AG08395 (cell line): ENCODE measurements around the gene ANKRD62.
"Not testable (repeated sequence)": the region's sequence is repeated elsewhere in the genome, so short reads cannot be mapped to it uniquely, and the experiment has no call there.

ENCODE experiments used
- DNase-seq: peaks from one replicate; pipeline ENCODE4 v3.0.0; 2012; ENCODE audit warnings: mixed read lengths, low spot score

Gene ANKRD62

DNA sequence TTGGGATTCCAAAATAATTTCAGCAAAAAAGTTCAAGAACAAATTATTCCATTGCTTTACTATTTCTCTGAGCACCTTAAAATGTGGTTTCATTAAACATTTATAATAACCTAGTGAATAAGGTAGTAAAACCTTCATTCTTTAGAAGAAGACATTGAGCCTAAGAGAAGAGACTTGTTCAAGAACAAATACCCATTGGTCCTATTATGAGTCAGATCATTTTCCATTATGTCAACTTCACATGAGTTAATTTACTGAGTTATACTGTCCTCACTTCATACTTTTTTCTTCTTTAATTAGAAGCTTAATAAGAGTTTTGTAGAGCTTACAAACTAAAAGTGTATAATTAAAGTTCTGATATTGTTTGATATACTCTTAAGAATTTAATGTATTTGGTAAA, 5.5 kb downstream of the ANKRD62 start:
- DNase-seq, result no peak

DNA sequence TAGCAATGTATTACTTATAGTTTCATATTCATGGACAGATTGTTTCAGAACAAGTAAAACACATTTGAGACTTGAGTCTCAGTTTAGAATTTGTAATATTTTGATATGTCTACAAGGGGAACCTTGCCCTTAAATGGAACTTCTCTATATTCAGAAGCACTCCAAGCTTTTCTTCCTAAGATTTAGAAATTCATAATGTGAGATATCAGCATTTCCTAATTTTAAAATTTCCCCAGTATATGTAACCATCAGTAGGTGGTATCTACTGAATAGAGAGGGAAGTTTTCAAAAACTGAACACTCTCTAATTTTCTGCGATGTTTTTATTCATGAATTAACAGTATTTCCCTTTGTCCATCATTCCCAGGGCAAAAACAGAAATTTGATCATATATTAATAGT, 7.6 kb downstream of the ANKRD62 start:
- no peak for DNase-seq

DNA sequence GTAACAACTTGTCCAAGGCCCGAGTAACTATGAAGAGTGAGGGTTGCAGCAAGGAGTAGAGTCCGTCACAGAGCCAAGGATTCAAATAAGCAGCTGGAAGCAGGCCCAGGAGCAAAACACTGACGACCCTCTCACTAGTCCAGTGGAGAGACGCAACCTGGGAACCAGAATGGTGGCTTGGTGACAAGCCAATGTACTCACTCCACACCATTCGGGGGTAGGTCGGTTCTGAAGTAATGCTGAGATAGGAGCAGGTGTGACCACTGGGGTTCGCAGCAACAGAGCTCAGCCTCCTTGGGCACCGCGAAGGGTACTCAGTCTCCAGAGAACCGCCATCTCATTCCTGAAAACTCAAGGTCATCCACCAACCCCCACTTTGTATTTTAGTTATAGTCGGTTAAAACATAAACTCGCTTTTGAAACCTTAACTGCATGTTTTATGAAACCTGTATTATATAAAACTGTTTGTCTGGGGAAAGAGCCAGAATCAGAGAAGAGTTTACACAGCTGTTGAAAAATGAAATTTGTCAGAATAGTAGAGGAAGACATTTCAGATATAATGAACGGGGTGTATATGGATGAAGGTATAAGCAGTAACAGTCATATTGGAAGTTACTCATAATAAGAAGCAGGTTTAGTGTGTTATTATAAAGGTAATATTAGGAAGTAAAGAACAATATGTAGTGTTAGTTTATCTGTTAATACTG, 8.6 kb downstream of the ANKRD62 start:
- DNase-seq, result no peak

DNA sequence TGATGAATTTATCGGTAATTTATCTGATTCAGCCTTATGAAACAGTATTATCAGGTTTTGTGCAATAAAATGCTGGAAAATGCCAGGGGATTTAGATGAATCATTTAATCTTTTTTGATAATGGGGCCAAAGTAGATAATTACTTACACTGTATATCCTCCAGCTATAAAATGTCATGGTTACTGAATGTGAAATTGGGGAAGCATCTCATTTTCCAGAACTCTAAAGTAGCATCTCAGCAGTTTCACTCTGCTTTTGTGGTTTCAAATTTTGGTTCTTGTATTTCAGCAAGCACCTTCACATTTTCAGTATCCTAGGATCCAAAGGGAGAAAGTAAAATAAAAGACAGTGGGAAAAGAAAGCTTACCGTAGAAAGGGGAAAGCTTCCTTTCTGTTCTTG, 12.8 kb downstream of the ANKRD62 start:
- no peak for DNase-seq

DNA sequence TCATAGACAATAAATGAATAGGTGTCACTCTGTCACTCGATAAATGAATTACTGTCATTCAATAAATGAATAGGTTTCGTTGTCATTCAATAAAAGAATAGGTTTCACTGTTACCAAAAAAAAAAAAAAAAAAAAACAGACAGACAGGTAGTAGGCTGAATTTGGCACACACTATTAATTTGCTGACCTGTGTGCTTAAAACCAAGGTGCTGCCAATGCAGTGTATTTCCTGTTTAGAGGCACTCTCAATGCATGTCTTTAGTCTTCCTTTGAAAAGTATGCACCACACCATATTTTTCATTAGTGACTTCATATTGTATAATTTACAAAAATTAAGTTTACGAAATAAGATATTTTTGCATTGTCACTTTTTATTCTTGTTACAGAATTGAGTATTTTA, 16.2 kb downstream of the ANKRD62 start:
- DNase-seq, result no peak

DNA sequence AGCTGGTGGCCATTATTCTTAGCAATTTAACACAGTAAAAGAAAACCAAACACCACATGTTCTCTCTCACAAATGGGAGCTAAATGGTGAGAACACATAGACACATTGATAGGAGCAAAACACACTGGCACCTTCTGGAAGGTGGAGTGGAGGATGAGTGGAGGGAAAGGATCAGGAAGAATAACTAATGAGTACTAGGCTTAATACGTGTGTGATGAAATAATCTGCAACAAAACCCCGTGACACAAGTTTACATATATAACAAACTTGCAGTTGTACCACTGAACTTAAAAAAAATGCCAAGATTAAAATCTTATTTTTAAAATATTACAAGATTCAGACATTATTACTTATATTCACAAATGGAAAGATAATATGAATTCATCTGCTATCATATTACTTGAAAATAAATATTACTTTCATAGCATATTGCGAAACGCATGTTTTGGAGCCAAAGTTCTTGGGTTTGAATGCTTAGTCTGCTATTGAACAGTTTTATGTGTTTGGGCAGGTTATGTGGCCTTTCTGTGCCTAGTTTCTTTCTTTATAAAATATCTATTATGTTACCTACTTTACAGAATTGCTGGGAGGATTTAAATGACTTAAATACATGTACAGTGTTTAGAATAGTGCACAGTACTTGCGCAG, 20.5 kb downstream of the ANKRD62 start:
- DNase-seq, result no peak

DNA sequence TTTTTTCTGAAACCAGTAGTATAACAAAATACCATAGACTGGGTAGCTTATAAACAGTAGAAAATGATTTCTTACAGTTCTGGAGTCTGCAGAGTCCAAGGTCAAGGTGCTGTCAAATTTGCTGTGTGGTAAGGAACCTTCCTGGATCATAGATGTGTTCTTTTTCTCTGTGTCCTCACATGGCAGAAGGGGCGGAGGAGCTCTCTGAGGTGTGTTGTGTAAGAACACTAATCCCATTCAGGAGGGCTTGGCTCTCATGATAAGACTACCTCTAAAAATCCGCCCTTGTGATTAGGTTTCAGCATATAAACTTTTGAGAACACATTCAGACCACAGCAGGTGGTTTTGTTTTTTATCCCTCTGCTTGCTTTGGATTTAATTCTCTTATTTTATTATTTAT, 25.7 kb downstream of the ANKRD62 start:
- no peak for DNase-seq

DNA sequence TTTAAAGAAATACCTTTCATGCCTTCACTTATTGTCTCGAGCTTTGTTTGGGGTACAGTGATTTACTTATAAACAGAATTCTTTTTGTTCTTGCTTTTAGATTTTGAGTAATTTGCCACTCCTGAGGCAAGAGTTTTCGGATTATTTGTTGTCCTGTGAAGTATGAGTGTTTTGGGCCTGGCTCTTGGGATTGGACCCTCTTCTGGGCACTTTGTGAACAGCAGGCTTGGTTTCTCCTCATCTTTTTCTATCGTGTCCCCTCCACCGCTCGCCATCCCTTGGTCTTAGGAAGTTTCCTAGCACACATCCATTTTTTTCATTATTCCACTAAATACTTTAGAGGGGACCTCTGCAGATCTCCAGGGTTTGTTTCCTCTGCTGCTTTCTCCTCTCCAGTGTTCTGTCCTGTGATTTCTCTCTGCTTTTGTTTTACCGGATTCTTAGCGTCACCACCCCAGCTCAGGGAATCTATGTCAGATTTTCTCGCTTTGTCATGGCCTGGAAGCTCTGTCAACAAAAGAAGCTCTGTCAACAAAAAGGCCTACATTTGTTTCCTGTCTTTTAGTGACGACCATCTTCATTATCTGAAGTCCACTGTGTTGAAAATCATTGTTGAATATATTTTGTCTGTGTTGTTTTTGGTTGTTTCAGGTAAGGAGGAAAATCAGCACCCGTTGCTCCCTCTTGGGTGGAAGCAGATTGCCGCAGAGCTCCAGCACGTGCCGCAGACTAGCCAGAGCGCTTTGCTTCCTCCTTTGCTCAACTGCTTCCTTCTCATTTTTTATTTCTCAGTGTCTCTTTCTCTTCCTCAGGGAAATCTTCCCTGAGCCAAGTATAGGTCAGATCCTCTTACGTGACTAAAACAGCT, 27.8 kb downstream of the ANKRD62 start:
- no peak for DNase-seq

DNA sequence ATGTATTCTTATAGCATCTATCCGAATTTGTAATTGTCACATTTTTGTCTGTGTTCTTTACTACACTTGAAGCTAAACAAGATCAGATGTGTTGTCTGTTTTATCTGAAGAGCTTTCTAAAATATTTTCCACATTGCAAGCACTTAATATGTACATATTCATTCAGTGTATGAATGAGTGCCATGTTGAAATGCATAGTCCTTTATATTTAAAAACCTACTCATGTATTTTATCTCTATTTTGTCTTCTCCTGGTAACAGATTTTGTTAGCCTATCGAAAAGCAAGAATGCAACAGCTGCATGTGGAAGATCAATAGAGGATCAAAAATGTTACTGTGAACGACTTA, 28.4 kb downstream of the ANKRD62 start:
- not testable (repeated sequence) for DNase-seq

DNA sequence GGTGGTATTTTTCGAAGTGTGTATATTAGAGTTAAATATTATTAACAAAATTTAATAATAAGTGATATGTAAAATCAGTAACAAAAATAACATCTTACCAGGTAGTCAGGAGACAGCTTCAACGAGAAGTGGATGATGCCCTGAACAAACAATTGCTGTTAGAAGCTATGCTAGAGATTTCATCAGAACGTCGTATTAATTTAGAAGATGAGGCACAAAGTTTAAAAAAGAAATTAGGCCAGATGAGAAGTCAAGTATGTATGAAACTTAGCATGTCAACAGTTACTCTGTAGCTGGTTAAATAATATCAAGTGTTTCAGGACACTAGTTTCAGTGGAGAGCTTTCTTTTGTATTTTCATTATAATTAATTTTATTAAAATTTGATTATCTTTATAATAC, 34.0 kb downstream of the ANKRD62 start:
- not testable (repeated sequence) for DNase-seq

DNA sequence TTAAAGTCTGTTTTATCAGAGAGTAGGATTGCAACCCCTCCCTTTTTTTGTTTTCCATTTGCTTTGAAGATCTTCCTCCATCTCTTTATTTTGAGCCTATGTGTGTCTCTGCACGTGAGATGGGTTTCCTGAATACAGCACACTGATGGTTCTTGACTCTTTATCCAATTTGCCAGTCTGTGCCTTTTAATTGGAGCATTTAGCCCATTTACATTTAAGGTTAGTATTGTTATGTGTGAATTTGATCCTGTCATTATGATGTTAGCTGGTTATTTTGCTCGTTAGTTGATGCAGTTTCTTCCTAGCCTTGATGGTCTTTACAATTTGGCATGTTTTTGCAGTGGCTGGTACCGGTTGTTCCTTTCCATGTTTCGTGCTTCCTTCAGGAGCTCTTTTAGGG, 45.2 kb downstream of the ANKRD62 start:
- not testable (repeated sequence) for DNase-seq

DNA sequence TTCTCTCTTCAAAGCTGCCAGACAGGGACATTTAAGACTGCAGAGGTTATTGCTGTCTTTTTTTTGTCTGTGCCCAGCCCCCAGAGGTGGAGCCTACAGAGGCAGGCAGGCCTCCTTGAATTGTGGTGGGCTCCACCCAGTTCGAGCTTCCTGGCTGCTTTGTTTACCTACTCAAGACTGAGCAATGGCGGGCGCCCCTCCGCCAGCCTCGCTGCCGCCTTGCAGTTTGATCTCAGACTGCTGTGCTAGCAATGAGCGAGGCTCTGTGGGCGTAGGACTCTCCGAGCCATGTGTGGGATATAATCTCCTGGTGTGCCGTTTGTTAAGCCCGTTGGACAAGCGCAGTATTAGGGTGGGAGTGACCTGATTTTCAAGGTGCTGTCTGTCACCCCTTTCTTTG, 47.2 kb downstream of the ANKRD62 start:
- DNase-seq, result not testable (repeated sequence)

DNA sequence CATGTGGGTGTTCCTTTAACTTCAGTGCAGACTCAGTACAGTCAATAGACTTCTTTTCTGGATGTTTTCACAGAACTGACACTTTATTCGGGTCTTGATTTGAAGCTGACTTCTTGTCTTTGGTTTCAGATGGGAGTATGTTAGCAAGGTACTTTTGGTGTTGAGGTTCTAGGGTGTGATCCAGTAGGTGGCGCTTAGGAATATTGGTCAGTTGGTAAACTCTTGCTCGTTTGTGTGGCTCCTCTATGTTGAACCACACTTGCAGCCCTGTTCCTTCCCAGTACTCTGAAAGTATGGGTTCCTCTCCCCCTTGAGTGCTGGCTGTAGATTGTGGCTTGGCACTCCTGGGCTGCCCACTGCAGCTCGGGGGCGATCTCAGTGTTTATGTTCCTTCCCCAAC, 48.1 kb downstream of the ANKRD62 start:
- DNase-seq, result not testable (repeated sequence)

DNA sequence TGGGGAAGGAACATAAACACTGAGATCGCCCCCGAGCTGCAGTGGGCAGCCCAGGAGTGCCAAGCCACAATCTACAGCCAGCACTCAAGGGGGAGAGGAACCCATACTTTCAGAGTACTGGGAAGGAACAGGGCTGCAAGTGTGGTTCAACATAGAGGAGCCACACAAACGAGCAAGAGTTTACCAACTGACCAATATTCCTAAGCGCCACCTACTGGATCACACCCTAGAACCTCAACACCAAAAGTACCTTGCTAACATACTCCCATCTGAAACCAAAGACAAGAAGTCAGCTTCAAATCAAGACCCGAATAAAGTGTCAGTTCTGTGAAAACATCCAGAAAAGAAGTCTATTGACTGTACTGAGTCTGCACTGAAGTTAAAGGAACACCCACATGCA, 55.8 kb downstream of the ANKRD62 start:
- not testable (repeated sequence) for DNase-seq

DNA sequence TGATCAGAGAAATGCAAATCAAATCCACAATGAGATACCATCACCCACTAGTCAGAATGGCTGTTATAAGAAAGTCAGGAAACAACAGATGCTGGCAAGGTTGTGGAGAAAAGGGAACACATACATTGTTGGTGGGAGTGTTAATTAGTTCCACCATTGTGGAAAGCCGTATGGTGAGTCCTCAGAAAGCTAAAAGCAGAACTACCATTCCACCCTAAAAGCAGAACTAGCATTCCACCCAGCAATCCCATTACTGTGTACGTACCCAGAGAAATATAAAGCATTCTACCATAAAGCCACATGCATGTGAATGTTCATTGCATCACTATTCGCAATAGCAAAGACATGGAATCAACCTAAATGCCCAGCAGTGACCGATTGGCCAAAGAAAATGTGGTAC, 60.7 kb downstream of the ANKRD62 start:
- no peak for DNase-seq

DNA sequence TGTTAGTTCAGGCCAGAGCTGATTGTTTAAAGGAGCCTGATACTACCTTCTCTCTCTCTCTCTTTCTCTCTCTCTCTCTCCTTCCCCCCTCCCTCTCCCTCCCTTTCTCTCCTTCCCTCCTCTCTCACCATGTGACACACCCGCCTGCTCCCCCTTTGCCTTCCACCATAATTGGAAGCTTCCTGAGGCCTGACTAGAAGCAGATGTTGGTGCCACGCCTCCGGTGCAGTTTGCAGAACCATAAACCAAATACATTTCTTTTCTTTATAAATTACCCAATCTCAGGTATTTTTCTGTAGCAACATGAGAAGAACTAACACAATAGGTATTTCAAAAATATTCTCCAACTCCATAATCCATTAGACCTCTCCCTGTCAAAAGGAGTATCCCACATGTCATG, 62.4 kb downstream of the ANKRD62 start:
- no peak for DNase-seq

DNA sequence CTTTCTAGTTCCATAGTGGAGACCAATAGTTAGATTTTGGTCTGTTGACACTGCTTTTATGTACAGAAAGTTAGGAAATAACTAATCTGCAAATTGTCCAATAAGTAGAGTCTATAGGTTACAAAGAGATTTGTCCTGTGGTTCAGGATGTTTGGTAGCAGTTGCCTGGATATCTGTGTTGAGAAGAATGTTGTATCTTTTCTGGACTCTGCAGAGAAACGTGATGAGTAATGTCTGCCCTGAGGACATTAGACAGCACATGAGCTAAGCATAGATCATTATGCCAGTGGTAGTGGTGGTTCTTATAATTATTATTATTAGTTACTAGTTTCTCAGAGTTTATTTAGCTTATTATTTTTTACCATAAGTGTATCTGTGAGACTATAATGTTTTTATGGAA, 65.8 kb downstream of the ANKRD62 start:
- no peak for DNase-seq

DNA sequence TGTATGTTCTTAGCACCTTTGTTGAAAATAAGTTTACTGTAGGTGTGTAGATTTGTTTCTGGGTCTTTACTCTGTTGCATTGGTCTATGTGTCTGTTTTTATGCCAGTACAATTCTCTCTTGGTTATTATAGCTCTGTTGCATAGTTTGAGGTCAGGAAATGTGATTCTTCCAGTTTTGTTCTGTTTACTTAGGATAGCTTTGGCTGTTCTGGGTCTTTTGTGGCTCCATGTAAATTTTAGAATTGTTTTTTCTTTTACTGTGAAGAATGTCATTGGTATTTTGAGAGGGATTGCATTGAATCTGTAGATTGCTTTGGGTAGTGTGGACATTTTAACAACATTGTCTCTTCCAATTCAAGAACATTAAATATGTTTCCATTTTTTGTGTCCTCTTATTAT, 69.1 kb downstream of the ANKRD62 start:
- DNase-seq, result no peak

DNA sequence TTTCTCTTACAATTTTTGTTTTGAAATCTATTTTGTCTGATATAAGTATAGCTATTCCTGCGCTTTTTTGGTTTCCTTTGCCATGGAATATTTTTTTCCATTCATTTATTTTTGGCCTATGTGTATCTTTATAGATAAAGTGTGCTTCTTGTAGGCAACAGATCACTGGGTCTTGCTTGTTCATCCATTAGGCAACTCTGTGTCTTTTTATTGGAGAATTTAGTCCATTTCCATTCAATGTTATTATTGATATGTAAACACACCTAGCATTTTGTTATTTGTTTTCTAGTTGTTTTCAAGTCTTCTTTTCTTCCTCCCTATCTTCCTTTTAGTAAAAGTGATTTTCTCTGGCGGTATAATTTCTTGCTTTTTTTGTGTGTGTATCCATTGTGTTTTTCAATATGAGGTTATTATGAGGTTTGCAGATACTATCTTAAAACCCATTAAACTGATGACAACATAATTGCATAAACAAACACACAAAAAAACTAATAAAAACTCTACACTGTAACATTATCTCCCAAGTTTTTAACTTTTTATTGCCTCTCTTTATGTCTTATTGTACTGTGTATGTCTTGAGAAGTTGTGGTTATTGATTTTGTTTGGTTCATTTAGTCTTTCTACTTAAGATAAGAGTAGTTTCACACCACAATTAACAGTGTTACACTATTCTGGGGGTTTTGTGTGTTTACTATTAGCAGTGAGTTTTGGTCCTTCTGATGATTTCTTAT, 71.6 kb downstream of the ANKRD62 start:
- no peak for DNase-seq
